BJ (cell line): ENCODE results near the gene CACNA2D3. TPM values are rescaled to one million over a fixed set of nuclear protein-coding genes. Genes with fewer than 3 reads are reported as not detected.

Experiments used
- CTCF ChIA-PET: fragments of 350-600 bp; formaldehyde crosslinking; extraction: SDS; loops from one replicate; lab custom pipeline; 2021; ENCODE audit warnings: antibody characterized with exemption, inconsistent platforms; lab: Yijun Ruan, JAX
- POLR2A ChIA-PET: fragments of 300-600 bp; sonication (Branson Sonifier 250); formaldehyde crosslinking; extraction: SDS; loops from one replicate; lab custom pipeline; 2021; ENCODE audit warnings: antibody characterized with exemption; lab: Charles Lee
- DNase-seq: peaks from one replicate; pipeline ENCODE4 v3.0.0-alpha.2; 2011; ENCODE audit warnings: low read depth
- H3K27me3 ChIP-seq: 2 replicates; pipeline ENCODE4 v1.6.0; 2011; ENCODE audit warnings: low read length; ENCODE audit not compliant: control insufficient read depth, insufficient read depth
- H3K36me3 ChIP-seq: 2 replicates; pipeline ENCODE4 v1.5.1; 2011; ENCODE audit warnings: low read length; ENCODE audit not compliant: control insufficient read depth, insufficient read depth
- H3K4me3 ChIP-seq: 2 replicates; pipeline ENCODE4 v1.5.1; 2011; ENCODE audit warnings: low read depth, mild to moderate bottlenecking, control low read depth, low read length
- polyA plus RNA-seq: library from polyadenylated mRNA; depleted of rRNA; stranded (reverse); fragments of >200 nt; gene quantifications from 2 replicates; pipeline ENCODE4 v1.2.3, GENCODE V29; 2011
- TF ChIP-seq, protein P1 (sequence below): IDR thresholded peaks from 2 replicates; pipeline ENCODE4 v1.5.1; 2011; ENCODE audit warnings: low read depth, mild to moderate bottlenecking, control low read depth, inconsistent platforms, low read length, moderate library complexity; ENCODE audit not compliant: insufficient read depth

Gene CACNA2D3
- polyA plus RNA-seq, 1 experiment: 0.56 TPM

DNA sequence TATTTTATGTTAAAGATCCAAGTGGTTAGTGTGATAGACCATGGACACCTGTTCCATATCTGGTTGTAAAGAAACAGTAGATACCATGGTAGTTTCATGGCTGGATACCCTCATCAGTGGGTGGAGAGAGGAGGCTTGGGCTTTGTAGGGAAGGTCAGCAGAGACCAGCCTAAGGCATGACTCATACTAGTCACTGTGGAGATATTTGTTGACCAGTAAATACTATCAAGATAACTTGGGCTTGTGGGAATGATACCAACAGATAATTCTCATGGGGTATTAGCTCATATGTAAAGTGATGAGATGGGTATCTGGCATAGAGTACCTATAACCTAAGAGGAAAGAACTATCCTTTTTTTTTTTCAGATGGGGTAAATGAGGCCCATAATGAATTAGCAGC is 354.5 kb downstream of the CACNA2D3 start:
- Histone ChIP-seq H3K36me3 (no peaks in the 10 kb centered on the region), H3K27me3 (no peaks in the 10 kb centered on the region), H3K4me3 (no peak overlapping the region)
- ChIA-PET CTCF (no interaction called here), POLR2A (no interaction called here)
- TF ChIP-seq, protein P1, sequence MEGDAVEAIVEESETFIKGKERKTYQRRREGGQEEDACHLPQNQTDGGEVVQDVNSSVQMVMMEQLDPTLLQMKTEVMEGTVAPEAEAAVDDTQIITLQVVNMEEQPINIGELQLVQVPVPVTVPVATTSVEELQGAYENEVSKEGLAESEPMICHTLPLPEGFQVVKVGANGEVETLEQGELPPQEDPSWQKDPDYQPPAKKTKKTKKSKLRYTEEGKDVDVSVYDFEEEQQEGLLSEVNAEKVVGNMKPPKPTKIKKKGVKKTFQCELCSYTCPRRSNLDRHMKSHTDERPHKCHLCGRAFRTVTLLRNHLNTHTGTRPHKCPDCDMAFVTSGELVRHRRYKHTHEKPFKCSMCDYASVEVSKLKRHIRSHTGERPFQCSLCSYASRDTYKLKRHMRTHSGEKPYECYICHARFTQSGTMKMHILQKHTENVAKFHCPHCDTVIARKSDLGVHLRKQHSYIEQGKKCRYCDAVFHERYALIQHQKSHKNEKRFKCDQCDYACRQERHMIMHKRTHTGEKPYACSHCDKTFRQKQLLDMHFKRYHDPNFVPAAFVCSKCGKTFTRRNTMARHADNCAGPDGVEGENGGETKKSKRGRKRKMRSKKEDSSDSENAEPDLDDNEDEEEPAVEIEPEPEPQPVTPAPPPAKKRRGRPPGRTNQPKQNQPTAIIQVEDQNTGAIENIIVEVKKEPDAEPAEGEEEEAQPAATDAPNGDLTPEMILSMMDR: no peak
- DNase-seq: no peak

DNA sequence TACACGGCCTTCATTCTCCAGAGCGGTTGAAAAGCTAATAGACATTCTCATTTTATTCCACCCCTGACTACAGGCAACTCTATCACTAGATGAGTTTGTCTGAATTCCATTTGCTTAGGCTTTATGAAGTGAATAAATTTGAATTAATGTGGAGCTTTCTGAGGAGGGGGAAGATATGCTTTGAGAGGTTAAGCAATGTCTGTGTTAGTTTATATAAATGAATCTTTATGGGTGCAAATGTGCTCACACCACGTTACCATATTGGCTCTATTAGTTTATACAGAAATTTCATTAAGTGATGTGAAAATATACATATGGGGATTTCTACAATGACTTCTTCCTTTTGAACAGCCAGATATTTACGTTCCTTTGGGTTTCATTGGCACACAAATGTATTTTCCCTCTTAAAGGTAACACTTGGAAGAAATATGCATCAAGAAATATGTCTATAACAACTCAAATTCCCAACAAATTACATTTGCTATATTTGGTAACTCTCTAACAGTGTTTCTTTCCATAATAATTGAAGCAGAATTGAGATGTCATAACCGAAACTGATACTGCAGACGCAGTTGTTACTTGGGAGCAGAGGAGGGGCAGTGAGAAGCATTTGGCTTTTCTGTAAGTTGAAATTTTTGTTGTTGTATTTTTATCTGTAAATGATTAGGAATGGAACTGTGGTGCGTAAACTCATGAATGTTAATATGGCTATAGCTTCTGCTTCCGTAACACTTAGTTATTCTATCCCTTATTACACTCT is 359.4 kb downstream of the CACNA2D3 start:
- POLR2A ChIA-PET: no interaction called here
- CTCF ChIA-PET: no interaction called here
- TF ChIP-seq, protein P1: no peak
- no peak for DNase-seq
- no peaks in the 10 kb centered on the region for H3K27me3 ChIP-seq
- no peak overlapping the region for H3K4me3 ChIP-seq
- H3K36me3 ChIP-seq: no peaks in the 10 kb centered on the region

DNA sequence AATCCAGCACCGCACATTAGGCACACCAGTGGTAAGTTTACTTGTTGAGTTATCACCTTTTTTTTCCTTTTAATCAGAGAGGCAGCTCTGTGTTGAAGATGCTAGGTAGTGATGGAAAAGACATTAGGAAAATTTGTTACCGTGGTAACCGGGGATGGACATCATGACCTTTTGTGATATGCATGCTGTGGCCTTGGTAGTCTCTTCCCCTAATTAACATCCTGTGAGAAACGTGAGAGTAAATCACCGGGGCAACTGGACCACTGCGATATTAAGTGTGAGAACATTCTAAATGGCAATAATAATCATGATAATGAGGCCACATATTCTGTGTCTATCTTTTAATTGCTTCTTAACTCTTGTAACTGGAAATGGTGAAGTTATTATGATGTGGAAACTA is 362.0 kb downstream of the CACNA2D3 start:
- POLR2A ChIA-PET: no interaction called here
- no peak overlapping the region for H3K4me3 ChIP-seq
- no peaks in the 10 kb centered on the region for H3K27me3 ChIP-seq
- CTCF ChIA-PET: interaction anchor here (0.7 kb wide), 1 partner anchor 33 kb away, joined by 4 read pairs; no protein-coding TSS in a partner anchor
- no peak for DNase-seq
- TF ChIP-seq, protein P1: no peak
- no peaks in the 10 kb centered on the region for H3K36me3 ChIP-seq

DNA sequence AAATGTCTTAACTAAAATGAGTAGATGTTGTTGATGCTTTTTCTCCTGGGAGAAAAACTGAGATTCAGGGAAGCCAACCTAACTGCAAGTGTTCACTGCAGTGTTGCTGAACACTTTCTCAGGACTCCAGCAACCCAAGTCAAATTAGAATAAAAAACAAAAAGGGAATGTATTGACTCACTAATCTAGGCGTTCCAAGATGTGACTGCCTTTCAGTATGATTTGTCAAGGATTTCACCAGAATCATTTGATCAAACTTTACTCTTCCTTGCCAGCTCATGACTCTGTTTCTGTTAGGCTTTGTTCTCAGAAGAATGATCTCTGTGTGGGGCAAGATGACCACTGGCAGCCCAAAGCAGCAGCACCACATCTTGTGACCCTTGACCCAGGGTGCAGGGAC is 364.0 kb downstream of the CACNA2D3 start:
- ChIA-PET CTCF (no interaction called here), POLR2A (no interaction called here)
- DNase-seq: no peak
- no peaks in the 10 kb centered on the region for H3K36me3 ChIP-seq
- H3K4me3 ChIP-seq: no peak overlapping the region
- TF ChIP-seq, protein P1: no peak
- H3K27me3 ChIP-seq: no peaks in the 10 kb centered on the region

DNA sequence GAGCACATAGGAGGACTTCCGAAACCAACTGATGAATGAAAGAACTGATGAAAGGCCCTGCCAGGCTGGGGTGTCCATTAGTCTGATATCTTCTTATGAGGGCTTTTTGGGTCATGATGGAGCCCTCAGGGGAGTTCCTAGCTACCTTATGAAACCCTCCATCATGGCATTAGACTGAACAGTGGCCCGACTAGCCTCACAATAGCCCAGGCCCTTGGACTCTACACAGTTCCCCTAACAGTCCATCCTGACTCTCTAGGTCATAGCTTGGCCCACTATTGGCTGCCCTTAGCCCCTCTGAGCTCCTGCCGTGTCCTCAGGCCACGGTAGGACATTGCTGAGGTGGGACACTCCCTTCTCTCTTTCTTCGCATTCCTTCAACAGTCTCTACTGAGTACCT is 365.9 kb downstream of the CACNA2D3 start:
- TF ChIP-seq, protein P1: no peak
- no peak for DNase-seq
- ChIA-PET CTCF (interaction anchor here (1.4 kb wide), 1 partner anchor 8 kb away, joined by 4 read pairs; no protein-coding TSS in a partner anchor), POLR2A (no interaction called here)
- H3K36me3 ChIP-seq: no peaks in the 10 kb centered on the region
- H3K27me3 ChIP-seq: no peaks in the 10 kb centered on the region
- H3K4me3 ChIP-seq: no peak overlapping the region
